GM19351 (cell line): ENCODE measurements around the gene MRPL18.
"Not testable (repeated sequence)": the region's sequence is repeated elsewhere in the genome, so short reads cannot be mapped to it uniquely, and the experiment has no call there.

Experiments
- ATAC-seq: cut with Tn5 transposase; IDR thresholded peaks from one replicate; pipeline ENCODE4 v1.9.1; 2021; ENCODE audit warnings: mild to moderate bottlenecking, moderate library complexity; ENCODE audit not compliant: unreplicated experiment

The MRPL18 gene

DNA sequence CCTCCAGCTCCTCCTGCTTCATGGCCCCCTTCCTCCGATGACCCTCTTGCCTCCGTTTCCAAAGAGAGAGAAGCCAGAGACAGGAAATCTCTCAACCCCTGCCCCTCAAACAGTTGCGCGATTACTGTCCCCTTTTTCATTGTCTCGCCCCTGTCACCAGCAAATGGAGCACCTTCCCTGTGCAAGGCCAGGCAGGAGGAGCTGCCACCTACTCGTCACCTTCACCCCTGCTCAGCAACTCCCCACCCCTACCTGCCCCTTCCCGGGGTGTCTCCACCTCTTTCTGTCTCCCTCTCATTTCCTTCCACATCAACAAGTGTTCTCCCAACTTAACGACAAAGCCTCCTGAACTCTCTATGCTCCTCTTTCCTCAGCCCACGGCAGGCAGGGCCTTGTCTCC, 23.5 kb downstream of the MRPL18 start:
- ATAC-seq: no peak

- no peak for ATAC-seq
Observed at GRCh38 chr6:159815410-159815809, 25.1 kb downstream of the MRPL18 start.

DNA sequence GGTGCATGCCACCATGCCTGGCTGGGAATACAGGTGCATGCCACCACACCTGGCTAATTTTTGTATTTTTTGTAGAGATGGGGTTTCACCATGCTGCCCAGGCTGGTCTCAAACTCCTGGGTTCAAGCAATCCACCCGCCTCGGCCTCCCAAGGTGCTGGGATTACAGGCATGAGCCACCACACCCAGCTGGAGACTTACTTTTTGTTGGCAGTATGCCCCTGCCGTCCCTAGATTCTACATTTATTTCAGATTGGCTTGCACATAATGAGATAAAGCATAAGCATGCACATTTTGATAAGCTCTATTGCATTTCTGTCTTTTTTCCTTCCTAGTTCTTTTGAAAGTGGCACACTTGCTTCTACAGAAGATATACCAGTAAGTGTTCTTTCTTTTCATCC, 26.5 kb downstream of the MRPL18 start:
- ATAC-seq: not testable (repeated sequence)

- no peak for ATAC-seq
Observed at GRCh38 chr6:159817951-159818739, 27.9 kb downstream of the MRPL18 start.

DNA sequence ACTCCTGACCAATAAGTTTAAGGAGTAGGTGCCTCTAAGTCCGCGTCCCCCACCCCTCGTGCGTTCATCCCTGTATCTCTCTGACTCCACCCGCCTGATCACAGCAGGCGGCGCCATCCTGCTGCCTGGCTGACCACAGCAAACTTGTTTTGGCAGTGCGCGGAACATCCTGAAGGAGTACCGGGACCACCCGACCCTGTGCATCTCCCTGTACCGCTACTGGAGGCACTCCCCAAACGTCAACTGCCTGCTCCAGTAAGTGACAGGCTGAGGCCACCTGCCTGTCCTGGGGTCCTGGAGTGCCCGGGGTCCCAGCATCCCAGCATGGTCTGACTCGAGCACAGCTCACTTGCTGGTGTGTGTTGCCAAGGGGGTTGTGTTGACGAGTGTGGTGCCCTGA, 28.8 kb downstream of the MRPL18 start:
- ATAC-seq: no peak

DNA sequence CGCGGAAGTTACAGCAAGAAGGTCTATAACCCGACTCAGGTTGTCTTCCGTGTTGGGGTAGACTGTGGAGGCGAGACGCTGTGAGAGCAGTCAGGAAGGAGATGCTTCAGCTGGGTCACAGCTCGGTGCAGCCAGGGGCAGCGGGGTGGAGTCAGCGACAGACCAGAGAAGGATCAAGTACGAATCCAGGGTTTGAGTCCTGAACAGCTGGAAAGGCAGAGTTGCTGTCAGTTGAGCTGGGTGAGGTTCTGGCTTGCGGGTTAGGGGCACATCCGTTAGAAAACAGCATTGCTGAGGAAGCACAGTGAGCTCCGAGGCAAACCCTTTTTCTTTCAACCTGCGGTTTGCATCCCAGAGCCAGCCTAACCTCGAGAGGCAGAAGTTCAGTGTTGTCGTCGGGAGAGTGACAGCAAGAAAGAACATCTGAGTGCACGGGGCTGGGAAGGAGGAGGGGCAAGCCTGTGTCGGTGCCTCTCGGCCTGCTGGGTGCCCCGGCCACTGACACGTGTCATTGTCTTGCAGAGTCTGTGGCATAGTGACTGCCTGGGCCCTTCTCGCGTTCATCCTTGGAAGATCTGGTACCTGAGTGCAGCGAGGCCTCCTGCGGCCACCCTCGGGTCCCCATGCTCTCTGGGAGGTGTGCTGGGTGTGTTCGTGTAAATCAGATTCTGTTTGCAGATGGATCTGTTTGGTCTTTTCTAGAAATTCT, 29.8 kb downstream of the MRPL18 start:
- ATAC-seq: peak; percentile 79

DNA sequence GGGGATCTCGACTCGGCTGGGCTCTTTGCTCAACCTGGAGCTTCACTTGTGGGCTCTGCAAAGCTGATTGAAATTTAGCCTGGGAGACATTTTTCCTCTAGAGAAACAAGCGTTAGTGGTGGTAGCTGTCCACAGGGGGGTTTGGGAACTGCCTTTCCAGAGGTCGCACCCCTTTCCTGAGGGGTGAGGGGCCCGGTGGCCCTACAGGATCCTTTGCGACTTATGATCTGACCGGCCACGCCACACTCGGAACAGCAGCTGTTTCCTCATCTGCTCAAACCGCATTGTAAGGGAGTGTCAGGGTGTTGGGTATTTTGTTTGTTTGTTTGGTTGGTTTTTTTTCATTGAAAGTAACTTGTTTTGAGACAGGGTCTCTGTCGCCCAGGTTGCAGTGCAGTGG, 30.9 kb downstream of the MRPL18 start:
- no peak for ATAC-seq

DNA sequence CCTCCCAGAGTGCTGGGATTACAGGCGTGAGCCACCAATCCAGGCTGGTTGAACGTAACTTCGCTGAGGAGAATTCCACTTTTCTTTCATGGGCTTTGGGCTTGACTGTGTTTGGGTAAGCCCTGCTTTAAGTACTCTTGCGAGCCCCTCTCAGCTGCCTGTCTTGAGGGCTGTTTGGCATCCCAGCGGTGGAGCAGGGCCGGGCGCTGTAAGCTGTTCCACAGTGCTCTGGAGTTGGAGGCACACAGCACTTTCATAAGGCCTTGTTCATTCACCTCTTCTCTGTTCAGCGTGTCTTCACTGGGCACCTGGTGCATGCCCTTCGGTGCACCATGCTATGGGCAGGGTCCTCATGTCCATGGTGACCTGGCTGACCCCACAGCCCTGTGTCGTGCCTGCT, 31.5 kb downstream of the MRPL18 start:
- no peak for ATAC-seq

DNA sequence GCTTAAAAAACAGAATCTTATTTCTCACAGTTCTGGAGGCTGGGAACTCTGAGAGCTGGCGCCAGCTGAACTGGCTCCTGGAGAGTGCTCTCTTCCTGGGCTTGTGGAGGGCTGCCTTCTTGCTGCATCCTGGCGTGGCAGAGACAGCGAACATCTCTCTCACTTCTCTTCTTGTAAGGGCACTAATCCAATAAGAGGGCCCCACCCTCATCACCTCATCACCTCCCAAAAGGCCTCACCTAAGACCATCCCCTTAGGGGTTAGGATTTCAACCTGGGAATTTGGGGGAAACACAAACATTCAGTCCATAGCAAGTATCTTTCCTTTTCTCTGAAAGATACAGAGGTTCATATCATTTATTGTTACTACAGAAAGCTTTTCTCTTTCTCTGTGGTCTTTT, 33.7 kb downstream of the MRPL18 start:
- ATAC-seq: no peak

DNA sequence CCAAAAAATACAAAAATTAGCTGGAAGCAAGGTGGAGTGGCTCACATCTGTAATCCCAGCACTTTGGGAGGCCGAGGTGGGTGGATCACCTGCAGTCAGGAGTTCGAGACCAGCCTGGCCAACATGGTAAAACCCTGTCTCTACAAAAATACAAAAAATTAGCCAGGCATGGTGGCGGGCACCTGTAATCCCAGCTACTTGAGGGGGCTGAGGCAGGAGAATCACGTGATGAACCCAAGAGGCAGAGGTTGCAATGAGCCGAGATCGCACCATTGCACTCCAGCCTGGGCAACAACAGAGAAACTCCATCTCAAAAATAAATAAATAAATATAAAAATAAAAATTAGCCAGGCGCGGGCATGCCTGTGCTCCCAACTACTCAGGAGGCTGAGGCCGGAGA, 34.4 kb downstream of the MRPL18 start:
- not testable (repeated sequence) for ATAC-seq

GRCh38 chr6:159826004-159826403, 35.7 kb downstream of the MRPL18 start:
- ATAC-seq: no peak

- ATAC-seq: no peak
Observed at GRCh38 chr6:159826968-159827647, 36.8 kb downstream of the MRPL18 start.

DNA sequence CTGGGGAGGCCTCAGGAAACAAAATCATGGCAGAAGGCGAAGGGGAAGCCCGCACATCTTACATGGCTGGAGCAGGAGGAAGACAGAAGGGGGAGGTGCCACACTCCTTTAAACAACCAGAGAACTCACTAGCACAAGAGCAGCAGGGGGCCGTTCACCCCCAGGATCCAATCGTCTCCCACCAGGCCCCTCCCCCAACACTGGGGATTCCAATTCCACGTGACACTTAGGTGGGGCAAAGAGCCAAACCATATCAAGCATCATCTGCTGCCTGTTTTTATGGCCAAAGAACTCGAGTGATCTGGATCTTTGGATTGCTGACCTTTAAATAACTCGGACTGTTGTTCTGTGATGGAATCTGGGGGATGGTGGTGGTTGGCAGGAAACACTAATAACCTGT, 37.8 kb downstream of the MRPL18 start:
- ATAC-seq: no peak

GRCh38 chr6:159829526-159829925, 39.3 kb downstream of the MRPL18 start:
- peak; percentile 69 for ATAC-seq

DNA sequence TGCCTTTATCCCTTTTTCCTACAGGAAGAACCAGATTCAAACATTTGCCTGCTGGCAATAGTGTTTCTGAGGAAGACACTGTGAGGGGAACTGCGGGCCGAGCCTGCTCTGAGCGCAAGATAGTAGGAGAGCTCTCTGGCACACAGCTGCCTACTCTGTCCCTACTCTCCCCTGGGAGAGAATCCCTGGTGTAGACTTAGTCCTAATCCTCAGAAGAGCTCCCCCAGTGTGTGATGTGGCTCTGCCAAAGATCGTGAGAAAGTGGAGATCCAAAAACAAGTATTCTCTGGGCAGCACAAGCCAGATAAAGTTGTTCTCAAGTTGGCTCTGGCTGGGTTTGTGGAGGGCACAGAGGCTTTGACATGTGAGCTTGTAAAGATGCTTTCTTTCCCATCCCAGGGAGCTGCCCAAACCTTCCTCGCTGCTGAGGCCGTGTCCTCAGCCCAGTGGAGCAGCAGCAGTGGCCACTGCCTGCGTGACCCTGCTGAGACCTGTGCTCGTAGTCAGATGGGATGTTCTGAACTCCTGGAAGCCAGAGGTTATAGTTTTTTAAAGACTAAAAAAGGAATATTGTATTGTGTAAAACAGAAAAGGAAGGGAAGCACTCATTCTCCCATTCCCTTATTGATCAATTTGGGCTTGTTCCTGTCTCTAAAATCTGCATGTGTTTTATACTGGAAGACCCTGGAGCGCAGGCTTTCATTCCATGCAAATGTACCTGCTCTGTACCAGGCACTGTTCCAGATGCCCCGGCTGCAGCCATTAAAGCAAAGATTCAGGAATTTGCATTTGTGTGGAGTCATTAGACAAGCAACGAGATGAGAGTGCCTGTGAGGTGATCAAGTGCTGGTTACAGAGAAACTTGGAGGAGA, 40.5 kb downstream of the MRPL18 start:
- no peak for ATAC-seq

DNA sequence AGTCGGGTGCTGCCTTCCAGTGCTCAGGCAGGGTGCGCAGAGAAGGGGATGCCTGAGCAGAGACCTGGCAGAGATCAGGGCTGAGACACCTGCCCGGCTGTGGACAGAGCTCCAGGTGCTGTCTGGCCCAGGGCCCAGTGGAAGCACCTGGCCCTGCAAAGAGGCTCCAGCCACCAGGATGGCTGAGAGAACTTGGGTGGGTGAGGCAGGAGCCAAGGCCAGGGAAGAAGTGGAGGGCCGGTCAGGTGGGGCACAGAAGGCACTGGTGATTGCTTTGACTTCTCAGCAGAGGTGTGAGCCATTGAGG, 41.1 kb downstream of the MRPL18 start:
- no peak for ATAC-seq

DNA sequence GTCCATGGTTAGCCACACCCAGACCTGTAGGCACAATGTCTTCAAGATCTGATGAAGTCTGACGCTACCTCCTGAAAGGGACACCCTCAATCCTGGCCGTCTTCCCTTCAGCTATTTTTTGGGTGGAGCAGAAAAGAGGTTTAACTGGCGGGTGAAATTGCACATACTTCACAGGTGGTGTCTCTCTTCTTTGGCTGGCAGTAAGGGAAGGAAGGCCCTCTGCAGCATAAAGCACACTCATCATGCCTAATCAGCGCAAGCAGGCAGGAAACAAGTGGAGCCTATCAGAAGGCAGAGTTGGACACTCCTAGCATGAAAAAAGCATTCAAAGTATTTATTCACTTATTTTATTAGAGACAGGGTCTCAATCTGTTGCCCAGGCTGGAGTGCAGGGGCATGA, 42.7 kb downstream of the MRPL18 start:
- ATAC-seq: no peak

- no peak for ATAC-seq
Observed at GRCh38 chr6:159833556-159833955, 43.3 kb downstream of the MRPL18 start.

DNA sequence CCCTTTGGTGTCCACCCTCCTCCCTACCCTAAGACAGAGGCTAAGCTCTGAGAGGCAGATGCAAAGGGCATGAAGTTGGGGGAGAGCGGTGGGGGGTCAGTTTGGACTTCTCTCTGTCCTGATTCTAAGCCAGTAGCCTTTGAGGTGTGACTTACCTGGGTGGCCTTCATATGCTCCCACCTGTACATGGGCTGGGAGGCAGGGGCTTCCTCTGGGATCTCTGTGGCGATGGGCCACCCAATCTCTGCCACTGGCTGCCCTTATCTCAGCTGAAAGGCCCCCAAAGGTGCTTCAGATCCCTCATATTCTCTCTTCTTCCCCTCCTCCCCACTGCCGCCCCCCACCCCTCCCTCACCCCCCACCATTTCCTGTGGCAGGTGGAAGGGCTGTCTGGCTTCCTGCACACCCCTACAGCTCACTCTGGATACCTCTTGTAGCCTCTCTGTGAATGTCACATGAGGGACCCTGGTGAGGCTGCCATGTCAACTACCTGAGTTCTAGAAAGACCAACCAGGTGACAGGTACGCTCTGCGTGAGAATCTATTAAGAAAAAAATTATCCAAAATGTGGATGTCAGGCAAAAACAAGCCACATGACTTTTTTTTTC, 43.8 kb downstream of the MRPL18 start:
- no peak for ATAC-seq

GRCh38 chr6:159836718-159837490, 46.6 kb downstream of the MRPL18 start:
- ATAC-seq: no peak
